Vagina (tissue), 2 donors: ENCODE measurements around the gene DNTTIP2.

Experiments
- POLR2A ChIP-seq, 2 donors: fragments of 450-650 bp; IDR thresholded peaks; one replicate each; pipeline ENCODE4 v1.6.1; 2017; ENCODE audit warnings: antibody characterized with exemption in 2 of 2, mild to moderate bottlenecking in 2 of 2, moderate library complexity in 2 of 2
- TF ChIP-seq, protein P1 (sequence below), 3 experiments: fragments of 450-650 bp in 2 of 3; fragments of 200-600 bp in 1 of 3; sonication (generic) in 1 of 3; IDR thresholded peaks; one replicate each; pipeline ENCODE4 v1.5.1; 2017 to 2019; ENCODE audit warnings: antibody characterized with exemption in 3 of 3, mild to moderate bottlenecking in 2 of 3, moderate library complexity in 2 of 3

DNA sequence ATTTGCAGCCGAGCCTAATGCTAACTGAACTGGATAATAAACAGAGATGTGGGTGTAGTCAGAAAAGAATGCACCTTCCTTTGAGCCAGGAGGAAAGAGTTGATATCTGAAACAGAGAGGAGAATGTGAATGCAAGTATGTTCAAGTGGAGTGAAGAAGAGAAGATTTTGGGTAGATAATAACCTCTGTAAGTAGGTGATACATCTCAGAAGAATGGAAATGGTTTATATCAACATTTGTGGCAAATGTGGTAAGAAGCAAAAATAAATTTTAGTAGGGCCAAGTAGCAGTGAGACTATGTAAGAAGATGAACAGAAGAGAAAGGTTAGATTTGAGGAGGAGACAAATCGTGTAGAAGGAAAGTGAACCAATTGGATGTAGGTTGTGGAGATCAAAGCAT is 1.7 kb upstream of the DNTTIP2 start:
- TF ChIP-seq, protein P1, sequence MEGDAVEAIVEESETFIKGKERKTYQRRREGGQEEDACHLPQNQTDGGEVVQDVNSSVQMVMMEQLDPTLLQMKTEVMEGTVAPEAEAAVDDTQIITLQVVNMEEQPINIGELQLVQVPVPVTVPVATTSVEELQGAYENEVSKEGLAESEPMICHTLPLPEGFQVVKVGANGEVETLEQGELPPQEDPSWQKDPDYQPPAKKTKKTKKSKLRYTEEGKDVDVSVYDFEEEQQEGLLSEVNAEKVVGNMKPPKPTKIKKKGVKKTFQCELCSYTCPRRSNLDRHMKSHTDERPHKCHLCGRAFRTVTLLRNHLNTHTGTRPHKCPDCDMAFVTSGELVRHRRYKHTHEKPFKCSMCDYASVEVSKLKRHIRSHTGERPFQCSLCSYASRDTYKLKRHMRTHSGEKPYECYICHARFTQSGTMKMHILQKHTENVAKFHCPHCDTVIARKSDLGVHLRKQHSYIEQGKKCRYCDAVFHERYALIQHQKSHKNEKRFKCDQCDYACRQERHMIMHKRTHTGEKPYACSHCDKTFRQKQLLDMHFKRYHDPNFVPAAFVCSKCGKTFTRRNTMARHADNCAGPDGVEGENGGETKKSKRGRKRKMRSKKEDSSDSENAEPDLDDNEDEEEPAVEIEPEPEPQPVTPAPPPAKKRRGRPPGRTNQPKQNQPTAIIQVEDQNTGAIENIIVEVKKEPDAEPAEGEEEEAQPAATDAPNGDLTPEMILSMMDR (IDR thresholded peaks at IDR 0.05) = no peak
- TF ChIP-seq POLR2A (IDR thresholded peaks at IDR 0.05) = no peak
